ENCODE measurements around the gene HAX1. TPM values are rescaled to one million over a fixed set of nuclear protein-coding genes. Genes with fewer than 3 reads are reported as not detected.

HAX1 gene
- total and polyA plus RNA-seq, 7 experiments from 2014 or later: 71.9 to 201 (median 108) TPM

Other genes starting within 250 kb of the HAX1 start
- gene NUP210L, start 117.6 kb upstream of the HAX1 start, total RNA-seq: under 1 TPM in 4 of 5 experiments, not detected in 1; 0.11 to 0.16 (median 0.15) TPM
- gene NUP210L, start 117.6 kb upstream of the HAX1 start, polyA plus RNA-seq: not detected
- gene TPM3, start 80.5 kb upstream of the HAX1 start, total RNA-seq: 100 to 1,000 TPM; 264 to 688 (median 281) TPM
- gene TPM3, start 80.5 kb upstream of the HAX1 start, polyA plus RNA-seq: 100 to 1,000 TPM; 653 to 718 TPM
- gene CFAP141, start 66.3 kb upstream of the HAX1 start, total RNA-seq: not detected
- not detected for gene CFAP141, start 66.3 kb upstream of the HAX1 start, polyA plus RNA-seq
- 100 to 1,000 TPM; 183 to 235 (median 189) TPM for gene UBAP2L, start 51.7 kb upstream of the HAX1 start, total RNA-seq
- 10 to 100 TPM; 49.4 to 79.0 TPM for gene UBAP2L, start 51.7 kb upstream of the HAX1 start, polyA plus RNA-seq
- under 1 TPM in 1 of 5 experiments, not detected in 4; 0.59 TPM for gene AQP10, start 48.5 kb downstream of the HAX1 start, total RNA-seq
- not detected for gene AQP10, start 48.5 kb downstream of the HAX1 start, polyA plus RNA-seq
- gene ATP8B2, start 52.9 kb downstream of the HAX1 start, total RNA-seq: 100 to 1,000 TPM; 105 to 130 (median 117) TPM
- gene ATP8B2, start 52.9 kb downstream of the HAX1 start, polyA plus RNA-seq: 10 to 100 TPM; 49.2 to 89.4 TPM
- gene IL6R, start 132.7 kb downstream of the HAX1 start, total RNA-seq: 10 to 100 TPM in 4 of 5 experiments, 1 to 10 TPM in 1; 5.2 to 91.6 (median 85.6) TPM
- gene IL6R, start 132.7 kb downstream of the HAX1 start, polyA plus RNA-seq: 10 to 100 TPM; 55.1 to 66.3 TPM
- under 1 TPM in 1 of 5 experiments, not detected in 4; 0.29 TPM for gene TDRD10, start 229.6 kb downstream of the HAX1 start, total RNA-seq
- gene TDRD10, start 229.6 kb downstream of the HAX1 start, polyA plus RNA-seq: not detected
- gene SHE, start 229.8 kb downstream of the HAX1 start, total RNA-seq: not detected
- under 1 TPM in 1 of 2 donors, not detected in 1; 0.04 TPM for gene SHE, start 229.8 kb downstream of the HAX1 start, polyA plus RNA-seq

All from naive thymus-derived CD4-positive, alpha-beta T cell (primary cell).